ENCODE measurements around the gene HOXA4. TPM values are rescaled to one million over a fixed set of nuclear protein-coding genes. Genes with fewer than 3 reads are reported as not detected.

The HOXA4 gene
- total and polyA plus RNA-seq, 2 of the 8 experiments (the other 6 are each of a cell fraction or from before 2014, with no cell fraction given), result not detected

DNA sequence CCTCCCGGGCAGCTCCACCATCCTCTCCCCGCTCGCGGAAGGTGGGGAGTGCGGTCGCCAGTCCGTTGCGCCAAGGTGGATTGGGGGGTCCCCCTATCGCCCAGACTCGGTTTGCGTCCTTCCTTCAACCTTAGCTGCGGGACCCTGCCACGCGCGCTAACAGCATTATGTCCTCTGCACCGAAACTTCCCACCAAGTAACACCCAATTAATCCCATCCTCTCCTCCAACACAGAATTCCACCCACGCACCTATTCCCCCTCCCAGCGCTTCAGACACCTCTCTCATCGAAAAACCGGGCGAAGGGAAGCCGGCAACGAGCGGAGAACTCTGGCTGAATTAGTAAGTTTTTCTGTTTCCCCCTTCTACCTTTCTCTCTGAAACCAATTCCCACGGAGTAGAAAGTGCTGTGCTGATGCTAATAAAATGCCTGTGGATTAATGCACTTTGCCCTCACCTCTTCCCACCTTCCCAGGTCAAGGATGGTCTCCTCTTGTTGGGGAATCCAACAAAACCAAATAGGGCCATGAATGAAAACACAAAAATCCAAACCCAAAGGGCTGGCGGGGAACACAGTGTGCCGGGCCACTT lies 20.9 kb upstream of the HOXA4 start:
- Histone ChIP-seq H3K36me3 (ENCODE audit: control insufficient read depth in 2 of 4, insufficient read depth in 4 of 4, low read length in 3 of 4) (peaks cover 0 to 9% (median 0%) of the 10 kb centered on the region in 4 experiments; a peak in 1 of 8 replicates), H2AK5ac (ENCODE audit: low read depth, low read length) (peak overlapping the region; percentile 48; the same call in 1 of the 2 replicates), H4K91ac (replicated peaks; ENCODE audit: insufficient read length, low read length) (no peak overlapping the region), H3K79me2 (ENCODE audit: control insufficient read depth in 1 of 2, insufficient read depth in 2 of 2, low read length in 2 of 2) (no peaks in the 10 kb centered on the region), H4K8ac (ENCODE audit: extremely low read depth, insufficient read depth, low read length) (no peak overlapping the region), H3K4me2 (ENCODE audit: insufficient read depth in 1 of 2, low read depth in 2 of 2, low read length in 2 of 2) (peak overlapping the region; percentile 10 to 58; a peak in 3 of 4 replicates), H3K27ac (ENCODE audit: low read depth, low read length) (no peak overlapping the region), H3K9me3 (ENCODE audit: insufficient read depth in 2 of 2, low read depth in 1 of 2, low read length in 1 of 2) (peaks cover 0 to 7% of the 10 kb centered on the region in 2 experiments; a peak in 1 of 4 replicates), H2BK15ac (ENCODE audit: low read length) (no peak overlapping the region), H2BK120ac (replicated peaks; ENCODE audit: low read depth, low read length) (no peak overlapping the region), H3K56ac (replicated peaks; ENCODE audit: insufficient read length, low read depth, low read length) (no peak overlapping the region), H3K14ac (ENCODE audit: insufficient read length) (no peak overlapping the region), H3K23ac (ENCODE audit: insufficient read length) (no peak overlapping the region), H3K4ac (replicated peaks; ENCODE audit: insufficient read length, low read depth, low read length) (no peak overlapping the region), H3K27me3 (replicated peaks in 1 of 4; ENCODE audit: control insufficient read depth in 3 of 4, extremely low read depth in 1 of 4, insufficient read depth in 3 of 4, low read length in 3 of 4) (peaks cover 97 to 100% (median 100%) of the 10 kb centered on the region in 4 experiments), H2BK5ac (ENCODE audit: low read depth, low read length) (no peak overlapping the region), H3K4me1 (replicated peaks in 1 of 4; ENCODE audit: control insufficient read depth in 3 of 4, insufficient read depth in 4 of 4, low read length in 3 of 4) (peaks cover 0 to 8% (median 3%) of the 10 kb centered on the region in 4 experiments; a peak in 4 of 7 replicates), H2BK12ac (ENCODE audit: low read depth, low read length) (0 out of 2 replicates have a peak overlapping the region, but pooled peaks have one; percentile 80), H3K4me3 (ENCODE audit: extremely low read depth in 1 of 4, insufficient read depth in 2 of 4, low read depth in 3 of 4, low read length in 4 of 4) (peak overlapping the region in 3 of 4 experiments; percentile 19 to 45 (median 29); a peak in 4 of 8 replicates), H3K23me2 (ENCODE audit: low read depth, low read length) (peaks cover 2% of the 10 kb centered on the region; the same call in 1 of the 2 replicates), H3K18ac (ENCODE audit: extremely low read depth, low read length) (peak overlapping the region; percentile 14; the same call in 1 of the 2 replicates), H4K5ac (ENCODE audit: insufficient read length, low read depth, low read length) (no peak overlapping the region), H3K79me1 (ENCODE audit: low read depth, low read length) (no peaks in the 10 kb centered on the region), H3K9ac (replicated peaks in 1 of 4; ENCODE audit: extremely low read depth in 1 of 4, low read depth in 3 of 4, low read length in 3 of 4) (no peak overlapping the region), H4K20me1 (replicated peaks in 1 of 2; ENCODE audit: control insufficient read depth in 1 of 2, insufficient read depth in 2 of 2, low read length in 2 of 2) (peaks cover 30 to 47% of the 10 kb centered on the region in 2 experiments), H2AFZ (ENCODE audit: low read length) (no peak overlapping the region), H2BK20ac (ENCODE audit: low read length) (no peak overlapping the region)
- DNase-seq (ENCODE audit: low read depth in 1 of 2, low spot score in 2 of 2), result peak in 1 of 2 experiments; percentile 52
- 13% methylated on average over 24 of the region's 27 CpGs; no CpG with 5 or more reads in 1 of the 2 experiments for WGBS, 2 experiments (ENCODE audit: extremely low coverage in 1 of 2, insufficient coverage in 1 of 2, insufficient read length in 1 of 2, insufficient replicate concordance in 2 of 2, low coverage in 1 of 2, low lambda C conversion rate in 2 of 2, missing lambda C conversion rate in 1 of 2)
- no peak for FAIRE-seq
- ChIA-PET POLR2A (ENCODE audit: partially characterized antibody) (interaction anchor here (1.9 kb wide), 1 partner anchor 8 kb away, joined by 5 read pairs; the partner anchor contains the start of gene HOXA5), CTCF (ENCODE audit: partially characterized antibody) (interaction anchor here (0.7 to 12.5 kb wide), 15 partner anchors 8 to 487 kb away, joined by 3 to 123 read pairs (median 4); partner anchors contain the start of genes HOXA1, HOXA5 and HOXA9)
- TF ChIP-seq, protein P1, sequence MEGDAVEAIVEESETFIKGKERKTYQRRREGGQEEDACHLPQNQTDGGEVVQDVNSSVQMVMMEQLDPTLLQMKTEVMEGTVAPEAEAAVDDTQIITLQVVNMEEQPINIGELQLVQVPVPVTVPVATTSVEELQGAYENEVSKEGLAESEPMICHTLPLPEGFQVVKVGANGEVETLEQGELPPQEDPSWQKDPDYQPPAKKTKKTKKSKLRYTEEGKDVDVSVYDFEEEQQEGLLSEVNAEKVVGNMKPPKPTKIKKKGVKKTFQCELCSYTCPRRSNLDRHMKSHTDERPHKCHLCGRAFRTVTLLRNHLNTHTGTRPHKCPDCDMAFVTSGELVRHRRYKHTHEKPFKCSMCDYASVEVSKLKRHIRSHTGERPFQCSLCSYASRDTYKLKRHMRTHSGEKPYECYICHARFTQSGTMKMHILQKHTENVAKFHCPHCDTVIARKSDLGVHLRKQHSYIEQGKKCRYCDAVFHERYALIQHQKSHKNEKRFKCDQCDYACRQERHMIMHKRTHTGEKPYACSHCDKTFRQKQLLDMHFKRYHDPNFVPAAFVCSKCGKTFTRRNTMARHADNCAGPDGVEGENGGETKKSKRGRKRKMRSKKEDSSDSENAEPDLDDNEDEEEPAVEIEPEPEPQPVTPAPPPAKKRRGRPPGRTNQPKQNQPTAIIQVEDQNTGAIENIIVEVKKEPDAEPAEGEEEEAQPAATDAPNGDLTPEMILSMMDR (IDR thresholded peaks at IDR 0.05; ENCODE audit: control extremely low read depth in 1 of 3, insufficient read depth in 1 of 3, low read depth in 1 of 3, low read length in 3 of 3), result peak in 1 of 3 experiments; percentile 5; a peak in 1 of 4 replicates
- TF ChIP-seq HDAC6 (IDR thresholded peaks at IDR 0.05; ENCODE audit: low read depth, low read length) (no peak), EZH2 (IDR thresholded peaks at IDR 0.05; ENCODE audit: low read depth, low read length, severe bottlenecking) (peak; percentile 75), RFX5 (IDR thresholded peaks at IDR 0.05; ENCODE audit: borderline replicate concordance, low read depth, low read length) (no peak), RNF2 (IDR thresholded peaks at IDR 0.05; ENCODE audit: borderline replicate concordance, low read depth, low read length, missing control alignments, poor library complexity, severe bottlenecking) (peak; percentile 94), CBX8 (IDR thresholded peaks at IDR 0.05; ENCODE audit: borderline replicate concordance, low read depth, low read length) (peak; percentile 99), BRCA1 (IDR thresholded peaks at IDR 0.05; ENCODE audit: low read depth, low read length) (no peak)
- TF ChIP-seq, protein P2, sequence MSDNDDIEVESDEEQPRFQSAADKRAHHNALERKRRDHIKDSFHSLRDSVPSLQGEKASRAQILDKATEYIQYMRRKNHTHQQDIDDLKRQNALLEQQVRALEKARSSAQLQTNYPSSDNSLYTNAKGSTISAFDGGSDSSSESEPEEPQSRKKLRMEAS (IDR thresholded peaks at IDR 0.05), result no peak
